Measurements from ENCODE around the gene SCUBE2.

- TF ChIP-seq EZH2 (IDR thresholded peaks at IDR 0.05) = no peak
- TF ChIP-seq POLR2AphosphoS5 (IDR thresholded peaks at IDR 0.05; ENCODE audit: borderline replicate concordance, low read depth, low read length) = no peak
- TF ChIP-seq FOXP2 (optimal IDR thresholded peaks at IDR 0.05; ENCODE audit: control extremely low read depth, extremely low read length, insufficient read depth) = no peak
Measured at GRCh38 chr11:9040410-9040809, 51.0 kb downstream of the SCUBE2 start.

All from SK-N-MC (cell line).